ENCODE data around the gene RMDN2.
A peak's percentile ranks its signal among the peaks of the same experiment; 100 is the strongest.
"Not testable (repeated sequence)": the region's sequence is repeated elsewhere in the genome, so short reads cannot be mapped to it uniquely, and the experiment has no call there.

RMDN2 gene

GRCh38 chr2:37914340-37914739 lies 10.7 kb upstream of the RMDN2 start:
- Mint-ChIP-seq H3K4me3 (no peak overlapping the region), H3K4me1 (no peaks in the 10 kb centered on the region), H3K36me3 (no peaks in the 10 kb centered on the region), H3K9me3 (no peaks in the 10 kb centered on the region), H3K27ac (no peak overlapping the region)
- DNase-seq (ENCODE audit: low spot score in 2 of 2) (no peak), ATAC-seq (no peak)

GRCh38 chr2:37915773-37916172 lies 9.3 kb upstream of the RMDN2 start:
- H3K9me3 Mint-ChIP-seq: no peaks in the 10 kb centered on the region
- H3K36me3 Mint-ChIP-seq: no peaks in the 10 kb centered on the region
- ATAC-seq: no peak
- H3K4me3 Mint-ChIP-seq: no peak overlapping the region
- no peak overlapping the region for H3K27ac Mint-ChIP-seq
- H3K4me1 Mint-ChIP-seq: no peaks in the 10 kb centered on the region
- DNase-seq (ENCODE audit: low spot score in 2 of 2): no peak

- no peaks in the 10 kb centered on the region for H3K9me3 Mint-ChIP-seq
- no peaks in the 10 kb centered on the region for H3K4me1 Mint-ChIP-seq
- DNase-seq (ENCODE audit: low spot score in 2 of 2) (no peak), ATAC-seq (no peak)
- H3K27ac Mint-ChIP-seq: no peak overlapping the region
- no peak overlapping the region for H3K4me3 Mint-ChIP-seq
- H3K36me3 Mint-ChIP-seq: no peaks in the 10 kb centered on the region
Observed at GRCh38 chr2:37916512-37917082, 8.5 kb upstream of the RMDN2 start.

- Mint-ChIP-seq H3K36me3 (no peaks in the 10 kb centered on the region), H3K9me3 (no peaks in the 10 kb centered on the region), H3K27ac (no peak overlapping the region), H3K4me3 (no peak overlapping the region), H3K4me1 (no peaks in the 10 kb centered on the region)
- DNase-seq (ENCODE audit: low spot score in 2 of 2): no peak
- no peak for ATAC-seq
Observed at GRCh38 chr2:37917281-37918228, 7.5 kb upstream of the RMDN2 start.

GRCh38 chr2:37918742-37919186 lies 6.3 kb upstream of the RMDN2 start:
- H3K36me3 Mint-ChIP-seq: no peaks in the 10 kb centered on the region
- ATAC-seq: no peak
- no peak overlapping the region for H3K4me3 Mint-ChIP-seq
- H3K9me3 Mint-ChIP-seq: no peaks in the 10 kb centered on the region
- H3K27ac Mint-ChIP-seq: no peak overlapping the region
- no peak for DNase-seq (ENCODE audit: low spot score in 2 of 2)
- H3K4me1 Mint-ChIP-seq: no peaks in the 10 kb centered on the region

- ATAC-seq (no peak), DNase-seq (ENCODE audit: low spot score in 2 of 2) (no peak)
- Mint-ChIP-seq H3K36me3 (peaks cover 6% of the 10 kb centered on the region), H3K27ac (no peak overlapping the region), H3K9me3 (no peaks in the 10 kb centered on the region), H3K4me3 (no peak overlapping the region), H3K4me1 (peaks cover 5% of the 10 kb centered on the region)
Observed at GRCh38 chr2:37919631-37920032, 5.5 kb upstream of the RMDN2 start.

GRCh38 chr2:37920570-37920969 lies 4.5 kb upstream of the RMDN2 start:
- Mint-ChIP-seq H3K4me3 (no peak overlapping the region), H3K4me1 (peaks cover 8% of the 10 kb centered on the region), H3K27ac (no peak overlapping the region), H3K9me3 (no peaks in the 10 kb centered on the region), H3K36me3 (peaks cover 16% of the 10 kb centered on the region)
- no peak for ATAC-seq
- DNase-seq (ENCODE audit: low spot score in 2 of 2): no peak

- no peak for ATAC-seq
- H3K27ac Mint-ChIP-seq: no peak overlapping the region
- H3K9me3 Mint-ChIP-seq: no peaks in the 10 kb centered on the region
- DNase-seq (ENCODE audit: low spot score in 2 of 2): no peak
- no peak overlapping the region for H3K4me3 Mint-ChIP-seq
- H3K4me1 Mint-ChIP-seq: peaks cover 8% of the 10 kb centered on the region
- H3K36me3 Mint-ChIP-seq: peaks cover 16% of the 10 kb centered on the region
Observed at GRCh38 chr2:37921781-37922180, 3.3 kb upstream of the RMDN2 start.

- H3K36me3 Mint-ChIP-seq: peaks cover 16% of the 10 kb centered on the region
- no peak for DNase-seq (ENCODE audit: low spot score in 2 of 2)
- no peaks in the 10 kb centered on the region for H3K9me3 Mint-ChIP-seq
- no peak for ATAC-seq
- H3K4me1 Mint-ChIP-seq: peaks cover 8% of the 10 kb centered on the region
- H3K27ac Mint-ChIP-seq: no peak overlapping the region
- H3K4me3 Mint-ChIP-seq: peak overlapping the region; percentile 84
Observed at GRCh38 chr2:37923308-37924055, 1.6 kb upstream of the RMDN2 start.

- H3K9me3 Mint-ChIP-seq: no peaks in the 10 kb centered on the region
- ATAC-seq (no peak), DNase-seq (ENCODE audit: low spot score in 2 of 2) (no peak)
- peaks cover 16% of the 10 kb centered on the region for H3K36me3 Mint-ChIP-seq
- no peak overlapping the region for H3K27ac Mint-ChIP-seq
- H3K4me1 Mint-ChIP-seq: peaks cover 8% of the 10 kb centered on the region
- H3K4me3 Mint-ChIP-seq: no peak overlapping the region
Observed at GRCh38 chr2:37926635-37927034, 1.5 kb downstream of the RMDN2 start.

- H3K9me3 Mint-ChIP-seq: no peaks in the 10 kb centered on the region
- H3K4me1 Mint-ChIP-seq: peaks cover 8% of the 10 kb centered on the region
- no peak overlapping the region for H3K27ac Mint-ChIP-seq
- H3K4me3 Mint-ChIP-seq: no peak overlapping the region
- no peak for ATAC-seq
- no peak for DNase-seq (ENCODE audit: low spot score in 2 of 2)
- peaks cover 16% of the 10 kb centered on the region for H3K36me3 Mint-ChIP-seq
Observed at GRCh38 chr2:37928377-37928776, 3.3 kb downstream of the RMDN2 start.

- H3K27ac Mint-ChIP-seq; H3K4me1 Mint-ChIP-seq; H3K36me3 Mint-ChIP-seq; DNase-seq (ENCODE audit: low spot score in 2 of 2); H3K9me3 Mint-ChIP-seq; H3K4me3 Mint-ChIP-seq: not testable (repeated sequence)
- ATAC-seq: peak; percentile 19
Observed at GRCh38 chr2:37930392-37930791, 5.3 kb downstream of the RMDN2 start.

GRCh38 chr2:37932873-37933272 lies 7.8 kb downstream of the RMDN2 start:
- not testable (repeated sequence) for H3K27ac Mint-ChIP-seq; ATAC-seq; DNase-seq (ENCODE audit: low spot score in 2 of 2); H3K36me3 Mint-ChIP-seq; H3K4me3 Mint-ChIP-seq; H3K9me3 Mint-ChIP-seq
- peaks cover 16% of the 10 kb centered on the region for H3K4me1 Mint-ChIP-seq

- Mint-ChIP-seq H3K4me3 (peak overlapping the region; percentile 39), H3K9me3 (peaks cover 10% of the 10 kb centered on the region), H3K4me1 (peaks cover 16% of the 10 kb centered on the region), H3K27ac (peak overlapping the region; percentile 18), H3K36me3 (no peaks in the 10 kb centered on the region)
- no peak for ATAC-seq
- no peak for DNase-seq (ENCODE audit: low spot score in 2 of 2)
Observed at GRCh38 chr2:37934591-37935513, 9.8 kb downstream of the RMDN2 start.

- DNase-seq (ENCODE audit: low spot score in 2 of 2); ATAC-seq; H3K36me3 Mint-ChIP-seq; H3K4me3 Mint-ChIP-seq; H3K27ac Mint-ChIP-seq: not testable (repeated sequence)
- Mint-ChIP-seq H3K9me3 (peaks cover 16% of the 10 kb centered on the region), H3K4me1 (peaks cover 16% of the 10 kb centered on the region)
Observed at GRCh38 chr2:37937568-37937967, 12.5 kb downstream of the RMDN2 start.

Data from stimulated activated effector memory CD8-positive, alpha-beta T cell treated with anti-CD3 and anti-CD28 coated beads, Interleukin-12 subunit alpha, Interleukin-12 subunit beta, amount 100 ng/mL, for 72 hours (primary cell).